ENCODE data around the gene STX4.

STX4 gene

DNA sequence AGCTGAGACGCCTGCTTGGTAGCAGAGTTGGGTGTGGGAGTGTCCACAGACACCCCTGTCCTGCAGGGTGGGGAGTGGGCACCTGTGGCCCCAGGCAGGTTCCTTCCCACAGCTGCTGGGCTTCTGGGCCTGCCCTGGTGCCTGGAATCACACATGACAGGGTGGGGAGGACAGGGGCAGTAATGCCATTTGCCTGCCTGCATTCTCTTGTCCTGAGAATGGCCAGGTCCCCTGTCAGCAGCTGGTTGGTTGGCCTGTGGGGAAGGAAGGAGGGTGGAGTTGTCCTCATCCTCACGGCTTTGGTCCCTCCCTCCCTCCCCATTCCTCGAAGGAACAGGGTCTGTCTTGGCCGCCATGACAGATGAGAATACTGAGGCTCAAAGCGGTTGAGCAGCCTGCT, 50.2 kb downstream of the STX4 start:
- DNase-seq (ENCODE audit: low read depth, low spot score) = no peak

DNA sequence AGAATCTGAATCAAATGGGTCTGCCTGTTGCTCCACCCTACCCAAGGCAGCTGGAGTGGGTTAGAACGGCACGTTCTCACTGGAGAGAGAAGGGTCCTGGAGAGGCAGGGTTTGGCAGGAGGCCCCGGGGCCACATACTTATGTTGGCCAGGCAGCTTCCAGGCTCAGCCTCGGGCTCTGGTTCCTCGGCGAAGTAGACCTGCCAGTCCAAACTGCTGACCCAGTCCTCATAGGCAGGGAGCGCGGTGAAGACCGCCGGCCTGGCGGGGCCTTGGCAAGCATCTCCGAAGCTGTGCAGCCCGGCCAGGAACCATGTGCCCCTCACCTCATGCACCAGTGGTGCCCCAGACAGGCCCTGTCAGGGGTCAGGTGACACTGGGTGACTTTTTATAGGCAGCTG, 50.6 kb downstream of the STX4 start:
- no peak for DNase-seq (ENCODE audit: low read depth, low spot score)

DNA sequence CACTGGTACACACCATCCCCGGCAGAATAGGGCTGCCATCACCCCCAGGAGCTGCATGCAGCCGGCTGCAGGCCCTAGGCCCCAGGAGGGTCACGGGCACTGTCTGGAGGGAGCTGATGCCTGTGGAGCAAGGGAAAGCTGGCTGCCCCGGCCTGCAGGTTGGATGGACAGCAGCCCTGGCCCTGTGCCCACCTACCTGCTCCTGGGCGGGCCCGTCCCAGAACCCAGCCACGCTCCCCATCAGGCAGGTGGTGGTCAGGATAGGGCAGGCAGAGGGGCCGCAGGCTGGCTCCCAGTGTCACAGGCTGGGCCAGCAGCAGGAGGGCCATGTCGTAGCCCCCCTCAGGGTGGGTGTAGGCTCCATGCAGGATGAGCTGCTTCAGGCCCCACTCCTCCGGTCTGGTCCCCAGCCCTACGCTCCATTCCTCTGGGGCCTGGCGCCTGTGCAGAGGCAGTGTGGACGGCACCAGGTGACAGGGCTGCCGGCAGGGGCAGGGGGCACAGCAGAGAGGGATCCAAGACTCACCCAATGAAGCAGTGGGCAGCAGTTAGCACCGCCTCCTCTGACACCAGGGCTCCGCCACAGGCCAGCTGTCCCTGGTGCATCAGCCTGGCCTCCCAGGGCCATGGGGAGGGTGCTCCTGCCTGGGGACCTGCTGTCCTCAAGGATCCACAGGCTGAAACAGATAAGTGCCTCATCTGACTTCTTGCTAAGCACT, 51.4 kb downstream of the STX4 start:
- no peak for DNase-seq (ENCODE audit: low read depth, low spot score)

DNA sequence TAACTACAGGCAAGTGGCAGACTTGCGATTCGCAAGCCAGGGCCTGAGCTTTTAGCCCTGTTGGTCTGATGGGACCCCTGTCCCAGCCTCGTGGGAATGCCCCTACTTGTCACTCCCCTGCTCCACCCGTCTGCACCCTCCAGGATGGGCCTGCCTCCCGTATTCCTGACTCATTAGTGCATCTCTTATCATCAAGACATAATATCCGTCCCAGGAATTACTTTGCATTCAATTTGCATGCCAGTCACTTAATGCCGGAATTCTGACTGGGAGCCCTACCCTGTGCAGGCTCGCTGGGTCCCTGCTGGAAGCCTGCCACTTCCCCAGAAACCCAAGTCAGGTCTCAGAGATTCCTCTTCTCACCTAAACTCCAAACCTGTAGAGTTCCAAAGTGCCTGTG, 52.1 kb downstream of the STX4 start:
- DNase-seq (ENCODE audit: low read depth, low spot score) = no peak

DNA sequence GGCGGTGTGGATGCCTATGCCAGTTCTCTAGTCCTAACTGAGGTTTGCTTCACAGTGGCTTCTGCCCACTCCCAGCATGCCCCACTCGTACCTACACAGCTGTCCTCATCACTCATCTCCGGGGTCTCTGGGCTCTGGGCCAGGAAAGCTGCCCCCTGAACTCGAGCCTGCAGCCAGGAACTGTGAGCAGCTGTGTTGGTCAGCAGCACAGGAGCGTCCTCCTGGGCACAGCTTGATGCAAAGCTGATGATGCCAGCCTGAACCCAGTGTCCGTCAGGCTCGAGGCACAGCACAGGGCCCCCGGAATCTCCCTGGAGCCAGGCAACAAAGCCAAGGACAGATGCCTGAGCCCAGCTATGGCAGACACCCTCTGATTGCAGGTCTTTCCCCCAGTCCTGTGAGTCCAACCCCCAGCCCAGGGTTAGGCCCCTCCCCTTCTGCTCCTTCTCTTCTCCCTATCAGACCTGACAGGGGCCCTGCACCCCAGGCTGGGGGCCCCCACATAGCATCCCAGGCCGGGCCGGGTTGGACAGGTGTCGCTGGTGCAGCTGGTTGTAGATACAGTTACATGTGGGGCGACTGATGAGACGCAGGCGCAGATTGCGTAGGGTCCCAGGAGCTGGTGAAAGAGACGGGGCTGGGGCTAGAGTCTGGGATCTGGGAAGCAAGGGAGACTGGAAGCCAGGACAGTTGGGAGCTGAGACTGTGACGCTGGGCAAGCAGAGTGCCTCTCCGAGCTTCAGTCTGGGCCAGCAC, 52.7 kb downstream of the STX4 start:
- DNase-seq (ENCODE audit: low read depth, low spot score) = no peak

DNA sequence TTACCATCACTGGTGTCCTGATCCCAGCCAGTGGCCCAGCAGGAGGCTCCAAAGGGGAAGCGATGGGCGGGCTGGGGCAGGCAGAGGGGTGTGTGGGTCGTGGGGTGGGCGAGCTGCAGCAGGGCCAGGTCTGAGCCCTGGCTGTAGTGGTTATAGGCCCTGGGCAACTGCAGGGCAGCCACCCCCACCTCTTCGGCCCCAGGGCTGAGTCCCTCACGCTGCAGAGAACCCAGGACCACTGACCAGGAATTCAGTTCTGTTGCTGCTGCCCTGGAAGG, 53.2 kb downstream of the STX4 start:
- no peak for DNase-seq (ENCODE audit: low read depth, low spot score)

DNA sequence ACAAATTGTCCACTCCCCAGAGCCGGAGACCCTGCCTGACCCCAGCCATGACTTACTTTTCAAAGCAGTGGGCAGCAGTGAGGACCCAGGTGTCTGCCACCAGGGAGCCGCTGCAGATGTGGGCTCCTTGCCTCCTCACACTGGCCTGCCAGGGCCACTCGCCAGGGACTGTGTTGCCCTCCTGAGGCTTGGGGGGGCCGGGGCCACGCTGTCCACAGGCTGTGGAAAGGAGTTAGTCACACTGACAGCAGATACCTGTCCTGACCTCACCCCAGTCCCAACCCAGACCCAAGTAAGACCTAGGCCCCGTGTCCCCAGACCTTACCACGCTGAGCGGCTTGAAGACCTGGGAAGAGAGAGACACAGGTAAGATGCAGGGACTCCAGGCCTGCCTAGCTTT, 54.1 kb downstream of the STX4 start:
- DNase-seq (ENCODE audit: low read depth, low spot score) = no peak

DNA sequence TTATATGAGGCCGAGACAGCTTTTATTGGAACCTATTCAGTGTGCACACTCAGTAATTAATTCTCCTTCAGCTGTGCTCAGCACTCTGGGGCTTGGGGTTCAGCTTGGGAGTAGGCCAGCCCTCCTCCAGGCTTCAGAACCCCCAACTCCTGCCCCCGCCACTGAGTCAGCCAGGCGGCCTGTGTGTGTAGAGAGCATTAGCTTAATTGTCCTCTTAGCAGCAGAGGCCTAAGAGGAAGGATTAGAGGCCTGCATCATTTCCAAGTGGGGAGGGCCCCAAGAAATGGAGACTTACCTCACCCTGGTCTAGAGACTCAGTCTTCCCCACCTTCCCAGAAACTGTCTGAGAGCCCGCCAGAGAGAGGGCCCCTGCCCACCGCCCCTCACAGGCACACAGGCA, 54.6 kb downstream of the STX4 start:
- DNase-seq (ENCODE audit: low read depth, low spot score) = no peak

DNA sequence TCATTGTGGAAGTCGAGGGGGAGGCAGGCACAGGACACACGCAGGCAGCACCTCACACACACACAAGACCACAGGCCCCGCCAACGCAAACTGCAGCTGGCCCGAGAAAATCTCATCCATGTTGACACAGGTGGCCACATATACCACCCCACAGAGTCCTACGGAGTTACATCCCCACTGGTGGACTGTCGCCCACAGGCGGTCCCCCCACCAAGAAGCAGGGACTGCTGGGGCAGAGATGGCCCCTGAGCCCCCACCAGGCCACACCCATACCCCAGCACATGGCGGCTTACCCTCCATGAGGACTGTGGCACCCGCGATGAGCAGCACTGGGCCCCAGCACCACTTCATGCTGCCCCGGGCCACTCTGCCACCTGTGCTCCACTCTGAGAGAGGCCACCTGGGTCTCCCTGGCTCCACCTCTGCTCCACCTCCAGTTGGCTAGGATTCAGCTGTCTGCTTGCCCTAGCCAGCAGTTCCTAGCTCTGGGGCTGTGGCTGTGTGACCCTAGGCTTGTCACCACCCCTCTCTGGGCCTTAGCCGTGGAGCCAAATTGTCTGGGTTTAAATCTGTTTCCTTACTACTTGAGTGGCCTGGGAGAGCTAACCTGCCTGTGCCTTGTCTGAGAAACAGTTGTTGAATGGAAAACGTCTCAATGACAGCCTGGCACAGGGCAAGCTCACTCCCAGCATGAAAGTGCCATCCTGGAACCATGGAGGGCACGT, 55.3 kb downstream of the STX4 start, which contains the start of gene PRSS53:
Gene PRSS53, minus strand, starts transcription at position 485 of the 725 bp plus-strand sequence. Its CDS starts 134 bp downstream, at position 351.
- DNase-seq (ENCODE audit: low read depth, low spot score) = no peak

DNA sequence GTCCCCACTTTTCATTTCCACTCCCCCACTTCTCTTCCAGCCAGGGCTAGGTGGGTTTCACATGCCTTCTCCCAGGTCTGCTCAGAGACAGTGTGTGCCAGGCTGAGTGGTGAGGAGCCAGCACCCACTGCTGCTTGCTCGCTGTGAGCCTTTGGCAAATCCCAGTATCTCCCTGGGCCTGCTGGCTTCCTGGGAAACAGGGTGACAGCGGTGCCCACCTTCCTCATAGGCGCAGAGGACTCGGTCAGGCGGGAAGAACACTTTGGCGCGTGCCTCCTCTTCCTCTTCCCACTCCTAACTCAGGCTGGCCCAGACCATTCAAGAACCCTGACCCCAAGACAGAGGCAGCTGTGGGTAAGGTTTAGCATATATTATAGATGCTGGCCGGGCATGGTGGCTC, 55.8 kb downstream of the STX4 start:
- DNase-seq (ENCODE audit: low read depth, low spot score) = no peak
